Measurements from ENCODE around the gene WWP2.

WWP2 gene

DNA sequence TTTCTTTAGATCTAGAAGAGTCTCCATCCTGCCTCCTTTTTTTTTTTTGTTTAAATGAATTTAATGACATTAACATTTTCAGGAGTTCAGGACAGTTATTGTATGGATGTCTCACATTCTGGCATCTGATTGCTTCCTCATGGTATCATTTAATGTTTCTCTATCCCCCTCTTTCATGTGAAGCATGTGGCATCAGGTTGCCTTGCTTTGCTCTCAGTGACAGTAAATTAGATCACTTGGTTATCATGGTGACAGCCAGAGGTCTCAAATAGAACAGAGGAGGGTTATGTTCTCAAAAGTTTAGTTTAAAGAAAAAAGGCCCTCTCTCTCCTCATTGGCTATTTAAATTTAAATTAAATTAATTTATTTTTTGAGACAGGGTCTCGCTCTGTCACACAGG lies 74.1 kb downstream of the WWP2 start:
- Histone ChIP-seq H3K4me1 (peaks cover 0 to 13% (median 5%) of the 10 kb centered on the region in 10 experiments; a peak in 9 of 20 replicates), H3K27ac (no peak overlapping the region), H3K4me2 (no peak overlapping the region), H3K27me3 (no peaks in the 10 kb centered on the region), H3K9me3 (replicated peaks in 1 of 11) (no peaks in the 10 kb centered on the region), H4K20me1 (peaks cover 0 to 38% (median 0%) of the 10 kb centered on the region in 11 experiments; a peak in 5 of 22 replicates), H3K4me3 (no peak overlapping the region), H3K36me3 (peaks cover 19 to 92% (median 40%) of the 10 kb centered on the region in 11 experiments), H3K9ac (no peak overlapping the region)
- no peak for TF ChIP-seq Cebpa-rat (IDR thresholded peaks at IDR 0.05)

DNA sequence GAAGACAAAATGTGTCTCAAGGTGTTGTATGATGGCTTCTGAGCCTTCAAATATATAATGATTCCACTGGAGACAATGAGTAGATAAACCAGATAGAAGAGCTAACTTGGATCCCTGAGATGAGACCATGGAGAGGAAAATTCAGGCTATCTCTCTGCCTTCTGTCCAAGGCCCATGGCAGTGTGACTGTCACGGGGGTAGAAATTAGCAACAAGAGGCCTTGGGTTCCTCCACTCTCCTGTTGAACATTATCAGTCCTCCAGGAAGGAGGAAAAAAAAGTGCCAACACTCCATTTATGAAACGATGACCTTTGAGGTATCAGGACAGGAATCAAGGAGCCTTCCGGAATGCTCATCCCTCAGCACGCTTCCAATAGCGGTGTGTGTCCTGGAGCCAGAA lies 75.2 kb downstream of the WWP2 start:
- peaks cover 0 to 13% (median 5%) of the 10 kb centered on the region in 10 experiments; a peak in 9 of 20 replicates for H3K4me1 ChIP-seq
- no peak overlapping the region for H3K4me2 ChIP-seq
- H3K27ac ChIP-seq = no peak overlapping the region
- no peaks in the 10 kb centered on the region for H3K27me3 ChIP-seq
- no peak overlapping the region for H3K4me3 ChIP-seq
- H3K9ac ChIP-seq = no peak overlapping the region
- no peaks in the 10 kb centered on the region for H3K9me3 ChIP-seq (replicated peaks in 1 of 11)
- H3K36me3 ChIP-seq = peaks cover 26 to 93% (median 50%) of the 10 kb centered on the region in 11 experiments
- peaks cover 0 to 31% (median 0%) of the 10 kb centered on the region in 11 experiments; a peak in 5 of 22 replicates for H4K20me1 ChIP-seq
- no peak for TF ChIP-seq Cebpa-rat (IDR thresholded peaks at IDR 0.05)

DNA sequence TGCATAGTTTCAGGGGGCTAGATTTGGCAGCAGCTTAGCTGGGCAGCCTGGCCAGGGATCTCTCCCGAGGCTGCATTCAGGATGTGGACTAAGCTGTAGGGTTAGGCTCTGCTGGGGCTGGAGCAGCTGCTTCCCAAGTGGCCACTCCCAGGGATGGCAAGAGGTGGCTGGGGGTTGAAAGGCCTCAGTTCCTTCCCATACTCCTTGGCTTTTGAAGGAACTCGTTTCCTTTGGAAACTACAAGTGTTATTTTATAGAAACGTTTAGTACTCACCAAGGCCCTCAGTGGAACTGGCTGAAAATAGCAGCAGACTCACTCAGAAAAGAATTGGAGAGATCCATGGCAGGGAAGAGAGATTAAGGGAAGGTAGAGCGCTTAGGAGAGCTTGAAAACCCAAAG lies 76.4 kb downstream of the WWP2 start:
- Histone ChIP-seq H3K4me3 (no peak overlapping the region), H3K4me2 (no peak overlapping the region), H4K20me1 (peaks cover 0 to 30% (median 0%) of the 10 kb centered on the region in 11 experiments; a peak in 5 of 22 replicates), H3K9ac (no peak overlapping the region), H3K27ac (no peak overlapping the region), H3K9me3 (replicated peaks in 1 of 11) (no peaks in the 10 kb centered on the region), H3K36me3 (peaks cover 33 to 93% (median 60%) of the 10 kb centered on the region in 11 experiments), H3K27me3 (no peaks in the 10 kb centered on the region), H3K4me1 (peaks cover 0 to 13% (median 5%) of the 10 kb centered on the region in 10 experiments; a peak in 9 of 20 replicates)
- TF ChIP-seq Cebpa-rat (IDR thresholded peaks at IDR 0.05) = no peak

DNA sequence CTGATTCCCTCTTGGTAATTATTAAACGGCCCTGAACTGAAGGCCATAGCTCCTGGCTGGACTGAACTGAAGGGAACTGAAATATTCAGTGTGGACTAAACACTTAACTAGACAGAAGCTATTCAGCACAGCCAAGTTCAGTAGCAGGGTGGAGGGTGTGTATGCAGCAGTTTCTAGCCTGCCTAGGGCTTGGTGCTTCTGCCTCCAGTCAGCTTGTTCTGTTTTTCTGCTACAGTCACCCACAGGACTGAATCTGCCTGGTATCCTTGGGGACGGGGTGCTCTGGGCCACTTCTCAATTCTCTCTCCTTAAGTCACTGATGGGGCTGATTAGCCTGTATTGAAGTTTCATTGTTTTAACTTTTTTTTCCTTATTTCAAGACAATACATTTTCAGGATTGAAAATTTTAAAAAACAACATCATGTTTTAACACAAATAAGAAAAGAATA lies 77.1 kb downstream of the WWP2 start:
- Histone ChIP-seq H3K9ac (no peak overlapping the region), H3K4me2 (no peak overlapping the region), H3K9me3 (replicated peaks in 1 of 11) (no peaks in the 10 kb centered on the region), H3K27ac (no peak overlapping the region), H3K4me3 (no peak overlapping the region), H3K36me3 (peaks cover 33 to 94% (median 64%) of the 10 kb centered on the region in 11 experiments), H4K20me1 (peaks cover 0 to 26% (median 0%) of the 10 kb centered on the region in 11 experiments; a peak in 3 of 22 replicates), H3K27me3 (no peaks in the 10 kb centered on the region), H3K4me1 (peaks cover 0 to 6% (median 0%) of the 10 kb centered on the region in 10 experiments; a peak in 6 of 20 replicates)
- no peak for TF ChIP-seq Cebpa-rat (IDR thresholded peaks at IDR 0.05)

DNA sequence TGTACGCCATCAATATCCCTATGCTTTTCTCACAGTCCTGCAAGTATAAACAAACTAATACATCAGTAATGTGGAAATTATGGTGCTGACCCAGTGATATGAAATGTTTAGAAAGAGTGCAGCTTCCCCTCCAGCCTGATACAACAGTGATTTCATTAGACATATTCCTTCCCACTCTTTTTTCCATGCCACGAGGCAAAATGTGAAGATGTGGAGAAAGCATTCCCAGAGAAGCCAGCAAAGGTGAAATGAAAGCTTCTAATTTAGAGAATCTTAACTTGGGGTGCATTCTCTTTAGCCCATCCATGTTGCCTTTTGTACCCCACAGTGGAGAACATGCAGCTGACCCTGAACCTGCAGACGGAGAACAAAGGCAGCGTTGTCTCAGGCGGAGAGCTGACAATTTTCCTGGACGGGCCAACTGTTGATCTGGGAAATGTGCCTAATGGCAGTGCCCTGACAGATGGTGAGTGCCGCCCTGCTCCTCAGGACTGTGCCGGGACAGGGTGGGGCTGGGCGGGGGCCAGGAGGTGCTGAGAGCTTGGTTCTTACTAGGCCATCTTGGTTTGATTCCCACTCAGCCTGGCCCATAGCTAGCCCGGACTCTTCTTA lies 77.8 kb downstream of the WWP2 start:
- Histone ChIP-seq H3K27ac (no peak overlapping the region), H3K27me3 (no peaks in the 10 kb centered on the region), H3K4me3 (no peak overlapping the region), H3K36me3 (peaks cover 39 to 94% (median 69%) of the 10 kb centered on the region in 11 experiments), H3K4me1 (peaks cover 0 to 4% (median 0%) of the 10 kb centered on the region in 10 experiments; a peak in 5 of 20 replicates), H3K9me3 (replicated peaks in 1 of 11) (no peaks in the 10 kb centered on the region), H3K9ac (no peak overlapping the region), H3K4me2 (no peak overlapping the region), H4K20me1 (peaks cover 0 to 25% (median 0%) of the 10 kb centered on the region in 11 experiments; a peak in 3 of 22 replicates)
- TF ChIP-seq Cebpa-rat (IDR thresholded peaks at IDR 0.05) = no peak

DNA sequence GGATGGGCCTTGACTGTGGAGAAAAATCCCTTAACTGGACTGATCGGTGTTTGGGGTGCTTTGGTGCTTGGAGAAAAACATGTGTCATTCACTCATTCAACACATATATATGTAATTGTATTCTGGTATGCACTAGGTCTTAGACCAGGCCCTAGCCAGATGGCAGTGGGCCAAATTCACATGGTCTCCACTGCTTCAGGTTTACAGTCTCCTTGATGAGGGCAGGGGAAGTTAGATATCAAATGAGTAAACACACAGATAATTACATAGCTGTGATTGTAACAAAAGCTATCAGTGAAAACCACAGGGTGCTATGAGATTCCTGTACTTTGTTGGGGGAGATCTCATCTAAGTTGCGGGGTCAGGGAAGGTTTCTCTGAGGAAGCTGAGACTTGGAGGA lies 78.8 kb downstream of the WWP2 start:
- Histone ChIP-seq H3K27ac (no peak overlapping the region), H3K4me3 (no peak overlapping the region), H3K27me3 (no peaks in the 10 kb centered on the region), H3K9me3 (replicated peaks in 1 of 11) (no peaks in the 10 kb centered on the region), H3K36me3 (peaks cover 45 to 94% (median 70%) of the 10 kb centered on the region in 11 experiments), H3K4me1 (no peaks in the 10 kb centered on the region), H3K9ac (no peak overlapping the region), H3K4me2 (no peak overlapping the region), H4K20me1 (peaks cover 0 to 20% (median 0%) of the 10 kb centered on the region in 11 experiments; a peak in 2 of 22 replicates)
- TF ChIP-seq Cebpa-rat (IDR thresholded peaks at IDR 0.05) = no peak

DNA sequence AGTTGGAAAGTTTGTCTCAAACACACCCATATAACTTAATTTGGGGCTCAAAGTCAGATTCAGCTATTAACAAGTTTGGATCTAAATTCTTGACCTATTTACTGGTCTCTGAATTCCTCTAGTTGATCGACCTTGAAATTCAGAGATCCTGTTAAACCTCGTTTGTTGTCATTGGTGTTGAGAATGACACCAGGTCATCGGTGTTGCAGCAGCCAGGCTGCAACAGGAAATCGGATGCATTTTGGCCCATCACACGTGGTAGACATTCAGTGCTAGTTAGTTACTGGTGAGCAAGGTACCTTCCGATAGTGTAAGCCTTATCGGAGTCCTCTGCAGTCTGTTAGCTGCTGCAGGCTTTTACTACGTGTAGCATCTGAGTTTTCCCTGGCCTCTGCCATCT lies 82.3 kb downstream of the WWP2 start:
- Histone ChIP-seq H3K27me3 (no peaks in the 10 kb centered on the region), H4K20me1 (peaks cover 0 to 32% (median 0%) of the 10 kb centered on the region in 11 experiments; a peak in 4 of 22 replicates), H3K27ac (no peak overlapping the region), H3K36me3 (peaks cover 55 to 93% (median 78%) of the 10 kb centered on the region in 11 experiments), H3K4me2 (no peak overlapping the region), H3K9me3 (replicated peaks in 1 of 11) (no peaks in the 10 kb centered on the region; a peak in 1 of 22 replicates), H3K4me3 (no peak overlapping the region), H3K4me1 (peaks cover 0 to 16% (median 6%) of the 10 kb centered on the region in 10 experiments; a peak in 8 of 20 replicates), H3K9ac (no peak overlapping the region)
- no peak for TF ChIP-seq Cebpa-rat (IDR thresholded peaks at IDR 0.05)

DNA sequence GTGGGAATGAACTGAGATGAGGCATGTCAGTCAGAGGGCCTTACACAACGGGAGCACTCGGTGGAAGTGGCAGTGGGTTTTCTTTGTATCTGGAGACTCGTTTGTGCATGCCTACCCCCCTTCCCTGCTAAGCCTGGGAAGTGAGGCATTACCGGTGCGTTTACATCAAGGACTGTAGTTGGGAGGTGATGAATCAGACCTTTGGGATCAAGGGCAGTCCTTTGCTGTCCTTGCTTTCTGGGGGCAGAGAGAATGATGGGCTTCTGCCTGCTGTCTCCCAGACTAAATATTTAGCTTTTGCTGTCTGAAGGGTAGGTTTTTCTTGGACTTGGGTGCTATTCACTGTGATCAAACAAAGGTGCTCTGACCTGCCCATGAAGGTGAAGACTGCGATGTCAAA lies 83.0 kb downstream of the WWP2 start:
- Histone ChIP-seq H3K9me3 (replicated peaks in 1 of 11) (no peaks in the 10 kb centered on the region; a peak in 1 of 22 replicates), H3K4me1 (peaks cover 0 to 22% (median 6%) of the 10 kb centered on the region in 10 experiments; a peak in 8 of 20 replicates), H3K4me3 (no peak overlapping the region), H3K9ac (no peak overlapping the region), H4K20me1 (peaks cover 0 to 32% (median 0%) of the 10 kb centered on the region in 11 experiments; a peak in 4 of 22 replicates), H3K4me2 (no peak overlapping the region), H3K36me3 (peaks cover 50 to 90% (median 74%) of the 10 kb centered on the region in 11 experiments), H3K27ac (no peak overlapping the region), H3K27me3 (no peaks in the 10 kb centered on the region)
- TF ChIP-seq Cebpa-rat (IDR thresholded peaks at IDR 0.05) = no peak

DNA sequence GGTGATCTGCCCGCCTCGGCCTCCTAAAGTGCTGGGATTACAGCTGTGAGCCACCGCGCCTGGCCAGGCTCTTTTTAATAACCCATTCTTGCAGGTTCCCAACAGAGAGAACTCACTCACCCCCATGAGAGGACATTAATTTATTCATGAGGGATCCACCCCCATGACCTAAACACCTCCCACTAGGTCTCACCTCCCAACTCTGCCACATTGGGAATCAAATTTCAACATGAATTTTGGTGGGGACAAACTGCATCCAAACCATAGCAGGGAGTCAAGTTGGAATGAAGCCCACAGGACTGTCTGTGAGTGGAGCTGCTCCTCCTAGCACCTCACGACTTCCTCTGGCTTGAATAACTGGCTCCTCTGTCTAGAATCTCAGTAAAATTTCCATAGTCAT lies 85.5 kb downstream of the WWP2 start:
- Histone ChIP-seq H3K36me3 (peaks cover 34 to 82% (median 64%) of the 10 kb centered on the region in 11 experiments), H3K9me3 (replicated peaks in 1 of 11) (no peaks in the 10 kb centered on the region; a peak in 1 of 22 replicates), H3K4me3 (no peak overlapping the region), H3K27ac (no peak overlapping the region), H3K27me3 (no peaks in the 10 kb centered on the region), H3K4me2 (no peak overlapping the region), H4K20me1 (peaks cover 0 to 37% (median 0%) of the 10 kb centered on the region in 11 experiments; a peak in 5 of 22 replicates), H3K4me1 (peaks cover 0 to 22% (median 6%) of the 10 kb centered on the region in 10 experiments; a peak in 8 of 20 replicates), H3K9ac (no peak overlapping the region)
- TF ChIP-seq Cebpa-rat (IDR thresholded peaks at IDR 0.05) = no peak

Measured in BLaER1 treated with 17β-estradiol and CSF1 and Interleukin-3, amounts not matched to agents 10 nM and 100 nM (cell line).